SK-N-MC (cell line): ENCODE measurements around the gene IQCC.
A peak's percentile ranks its signal among the peaks of the same experiment; 100 is the strongest.

ENCODE experiments used
- DNase-seq: peaks from one replicate; pipeline ENCODE4 v3.0.0-alpha.2; 2011; ENCODE audit warnings: low read depth, low spot score
- H3K27ac ChIP-seq: fragments of 200-600 bp; sonication (generic); 2 replicates; pipeline ENCODE4 v1.5.1; 2016; ENCODE audit warnings: mixed run types
- H3K36me3 ChIP-seq: fragments of 200-600 bp; sonication (generic); 2 replicates; pipeline ENCODE4 v1.6.1; 2017; ENCODE audit warnings: antibody characterized with exemption, low read length, mixed read lengths; ENCODE audit not compliant: insufficient read depth
- H3K4me3 ChIP-seq: fragments of 200-600 bp; sonication (generic); 2 replicates; pipeline ENCODE4 v1.5.1; 2016
- H3K9ac ChIP-seq: fragments of 200-600 bp; sonication (generic); 2 replicates; pipeline ENCODE4 v1.8.0; 2017; ENCODE audit warnings: mixed run types, mixed read lengths; ENCODE audit not compliant: insufficient read length
- H3K9me3 ChIP-seq: fragments of 200-600 bp; sonication (generic); 2 replicates; pipeline ENCODE4 v1.6.1; 2017; ENCODE audit warnings: low read depth, mild to moderate bottlenecking, antibody characterized with exemption, low read length, moderate library complexity, mixed read lengths
- EZH2 ChIP-seq: fragments of 200-600 bp; sonication (generic); IDR thresholded peaks from one replicate; pipeline ENCODE4 v1.6.1; 2017; ENCODE audit warnings: antibody characterized with exemption
- FOXP2 ChIP-seq: optimal IDR thresholded peaks from 2 replicates; pipeline ENCODE3; 2011; ENCODE audit warnings: mild to moderate bottlenecking, moderate library complexity; ENCODE audit not compliant: insufficient read depth; ENCODE audit errors: extremely low read length, control extremely low read depth
- POLR2AphosphoS5 ChIP-seq: IDR thresholded peaks from 2 replicates; pipeline ENCODE4 v1.6.1; 2012; ENCODE audit warnings: mild to moderate bottlenecking, low read depth, low read length, borderline replicate concordance

Gene IQCC

DNA sequence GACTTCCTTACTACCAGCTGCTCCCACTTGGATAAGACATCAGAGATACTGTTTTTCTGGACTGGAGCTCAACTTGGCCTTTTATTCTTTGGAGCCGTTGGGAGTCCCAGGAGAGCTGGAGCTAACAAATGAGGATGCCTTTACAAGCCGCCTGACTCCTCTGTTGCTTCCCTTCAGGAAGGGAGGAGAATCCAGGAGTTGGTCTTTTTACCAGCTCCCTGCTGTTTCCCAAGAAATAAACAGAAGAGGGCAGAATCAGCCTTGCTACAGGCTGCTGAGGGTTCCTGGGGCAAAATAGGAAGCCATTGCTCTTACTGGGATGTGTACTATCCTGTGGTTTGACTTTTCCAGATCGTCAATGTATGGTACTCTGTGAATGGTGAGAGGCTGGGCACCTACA is 18.2 kb downstream of the IQCC start:
- Histone ChIP-seq H3K27ac (no peak overlapping the region), H3K9ac (peak overlapping the region; percentile 33), H3K4me3 (peak overlapping the region; percentile 16; the same call in 1 of the 2 replicates), H3K36me3 (peaks cover 40% of the 10 kb centered on the region), H3K9me3 (no peaks in the 10 kb centered on the region)
- DNase-seq, result no peak
- TF ChIP-seq FOXP2, result no peak
- TF ChIP-seq EZH2, result no peak
- no peak for TF ChIP-seq POLR2AphosphoS5

DNA sequence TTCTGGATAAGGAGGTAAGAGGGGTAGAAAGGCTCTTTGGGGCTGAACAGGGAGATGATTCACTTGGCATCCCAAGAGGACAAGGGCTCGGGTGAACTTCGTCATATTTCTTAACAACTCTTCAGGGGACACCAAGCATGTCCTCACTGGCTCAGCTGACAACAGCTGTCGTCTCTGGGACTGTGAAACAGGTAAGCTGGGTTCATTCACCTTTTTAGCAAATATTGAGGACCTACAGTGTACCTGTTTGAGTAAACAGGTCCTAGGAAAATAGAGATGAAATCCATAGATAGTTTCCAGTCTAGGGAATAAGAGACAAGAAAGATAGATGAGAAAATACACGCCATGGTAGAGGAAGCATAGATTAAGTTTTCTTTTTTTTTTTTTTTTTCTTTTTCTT is 18.8 kb downstream of the IQCC start:
- DNase-seq, result no peak
- TF ChIP-seq EZH2 (no peak), POLR2AphosphoS5 (no peak), FOXP2 (no peak)
- Histone ChIP-seq H3K9me3 (no peaks in the 10 kb centered on the region), H3K27ac (no peak overlapping the region), H3K36me3 (peaks cover 45% of the 10 kb centered on the region), H3K4me3 (no peak overlapping the region), H3K9ac (no peak overlapping the region)

DNA sequence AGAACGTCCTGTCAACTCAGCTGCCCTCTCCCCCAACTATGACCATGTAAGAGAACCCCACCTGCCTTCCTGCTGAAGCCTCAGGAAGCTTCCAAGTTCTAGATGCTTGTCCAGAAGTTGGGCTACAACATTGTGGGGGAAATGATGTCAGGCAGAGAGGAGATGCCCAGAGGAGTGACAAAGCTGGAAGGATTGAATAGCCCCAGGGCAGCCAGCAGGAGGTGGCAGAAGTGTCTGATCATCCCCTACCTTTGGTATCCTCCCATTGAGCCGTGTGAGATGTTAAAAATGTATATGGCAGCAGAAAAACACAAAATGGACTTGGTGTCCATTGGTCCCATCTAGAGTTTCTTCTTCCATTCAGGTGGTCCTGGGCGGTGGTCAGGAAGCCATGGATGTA is 23.3 kb downstream of the IQCC start:
- no peak for DNase-seq
- peaks cover 64% of the 10 kb centered on the region for H3K36me3 ChIP-seq
- H3K9ac ChIP-seq, result no peak overlapping the region
- no peaks in the 10 kb centered on the region for H3K9me3 ChIP-seq
- no peak overlapping the region for H3K27ac ChIP-seq
- TF ChIP-seq POLR2AphosphoS5 (no peak), EZH2 (no peak), FOXP2 (no peak)
- H3K4me3 ChIP-seq, result no peak overlapping the region

DNA sequence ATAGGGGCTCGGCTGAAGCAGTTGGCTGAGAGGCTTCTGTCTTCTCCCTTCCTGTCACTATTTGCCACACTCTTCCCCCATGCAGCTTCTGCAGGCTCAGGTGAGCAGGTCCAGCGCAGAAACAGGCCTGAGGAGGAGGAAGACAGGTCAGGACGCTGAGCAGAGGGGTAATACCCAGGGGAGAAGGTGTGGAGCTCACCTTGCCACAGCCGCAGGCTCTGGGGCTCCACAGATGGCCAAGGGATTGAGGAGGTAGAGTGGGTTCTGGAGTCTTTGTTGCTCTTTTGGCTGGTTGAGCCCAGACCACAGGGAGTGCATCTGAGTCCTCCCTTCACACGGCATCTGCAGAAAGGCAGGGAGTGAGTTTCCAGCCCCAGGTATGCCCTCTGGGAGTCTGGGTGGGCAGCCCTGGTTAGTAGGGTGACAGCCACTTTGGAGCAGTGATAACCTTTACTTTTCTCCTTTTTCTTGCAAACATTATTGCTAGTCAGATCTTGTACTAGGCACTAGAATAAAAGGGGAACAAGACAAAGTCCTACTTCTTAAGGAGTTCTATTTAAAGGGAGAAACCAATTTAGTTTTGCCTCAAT is 26.5 kb downstream of the IQCC start:
- H3K27ac ChIP-seq, result no peak overlapping the region
- TF ChIP-seq EZH2, result no peak
- TF ChIP-seq FOXP2, result no peak
- TF ChIP-seq POLR2AphosphoS5, result no peak
- H3K36me3 ChIP-seq, result peaks cover 43% of the 10 kb centered on the region
- H3K9ac ChIP-seq, result no peak overlapping the region
- no peak overlapping the region for H3K4me3 ChIP-seq
- H3K9me3 ChIP-seq, result no peaks in the 10 kb centered on the region
- DNase-seq, result no peak

DNA sequence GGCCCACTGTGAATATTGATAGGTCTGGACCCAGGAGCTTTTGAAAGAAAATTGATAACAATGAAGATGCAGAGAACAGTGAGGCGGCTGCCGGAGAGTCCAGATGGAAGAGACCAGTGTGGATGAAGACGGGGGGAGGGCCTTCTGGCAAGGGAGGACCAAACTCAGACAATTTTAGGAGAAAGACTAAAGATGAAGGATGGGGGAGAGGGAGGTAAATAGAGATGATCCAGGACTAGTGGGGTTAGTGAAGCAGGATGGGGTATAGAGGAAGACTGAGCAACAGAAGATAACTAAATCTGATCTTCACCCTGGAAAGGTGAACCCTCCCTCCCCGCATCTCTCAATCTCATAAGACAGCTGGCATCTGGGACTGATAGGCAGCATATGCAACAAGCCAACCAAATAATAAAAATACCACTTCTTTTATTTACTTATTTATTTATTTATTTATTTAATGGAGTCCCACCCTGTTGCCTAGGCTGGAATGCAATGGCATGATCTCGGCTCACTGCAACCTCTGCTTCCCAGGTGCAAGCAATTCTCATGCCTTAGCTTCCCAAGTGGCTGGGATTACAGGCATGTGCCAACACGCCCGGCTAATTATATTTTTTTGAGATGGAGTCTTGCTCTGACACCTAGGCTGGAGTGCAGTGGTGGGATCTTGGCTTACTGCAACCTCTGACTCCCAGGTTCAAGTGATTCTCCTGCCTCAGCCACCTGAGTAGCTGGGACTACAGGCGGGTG is 27.3 kb downstream of the IQCC start:
- Histone ChIP-seq H3K9me3 (no peaks in the 10 kb centered on the region), H3K36me3 (peaks cover 37% of the 10 kb centered on the region), H3K27ac (no peak overlapping the region), H3K9ac (no peak overlapping the region), H3K4me3 (no peak overlapping the region)
- no peak for DNase-seq
- TF ChIP-seq FOXP2, result no peak
- TF ChIP-seq EZH2, result no peak
- TF ChIP-seq POLR2AphosphoS5, result no peak

DNA sequence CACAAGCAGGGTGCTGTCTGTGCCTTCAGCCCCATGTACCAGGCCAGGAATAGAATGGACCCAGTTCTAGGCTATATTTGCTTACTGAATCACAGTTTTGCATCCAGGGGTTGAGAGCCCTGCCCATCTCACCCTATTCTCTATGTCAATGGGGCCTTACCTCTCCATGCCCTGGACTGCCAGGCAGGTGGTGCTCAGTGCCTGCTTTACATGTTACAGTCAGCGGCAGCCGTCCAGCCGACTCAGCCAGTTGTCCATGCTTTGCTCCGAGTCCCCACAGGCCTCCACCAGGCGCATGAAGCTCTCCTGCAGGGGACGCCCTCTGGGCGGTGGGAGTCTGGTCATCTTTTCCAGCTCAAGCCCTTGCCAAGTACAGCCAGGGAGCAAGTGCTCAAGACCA is 29.3 kb downstream of the IQCC start:
- H3K4me3 ChIP-seq, result no peak overlapping the region
- DNase-seq, result no peak
- TF ChIP-seq EZH2 (no peak), POLR2AphosphoS5 (no peak), FOXP2 (no peak)
- no peak overlapping the region for H3K9ac ChIP-seq
- H3K27ac ChIP-seq, result no peak overlapping the region
- H3K9me3 ChIP-seq, result no peaks in the 10 kb centered on the region
- H3K36me3 ChIP-seq, result peaks cover 20% of the 10 kb centered on the region

DNA sequence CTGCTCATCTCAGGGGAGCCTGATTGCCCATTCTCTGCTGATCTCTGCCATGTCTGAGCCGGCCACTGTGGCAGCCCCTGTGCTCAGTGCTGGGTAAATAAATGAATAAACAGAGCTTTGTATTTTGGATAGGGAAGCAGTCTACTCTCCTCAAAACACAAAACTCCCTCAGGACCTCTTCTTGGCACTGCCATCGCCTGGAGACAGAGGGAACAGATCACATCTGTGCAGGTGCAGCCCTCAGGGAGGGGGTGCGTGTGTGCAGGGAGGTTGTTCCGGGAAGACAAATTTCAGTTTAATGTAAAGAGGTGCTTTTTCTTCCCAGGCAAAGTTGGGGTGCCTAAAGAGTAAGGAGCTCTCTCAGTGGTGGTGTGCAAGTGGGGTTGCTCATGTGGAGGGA is 33.9 kb downstream of the IQCC start:
- no peak for DNase-seq
- H3K4me3 ChIP-seq, result no peak overlapping the region
- no peaks in the 10 kb centered on the region for H3K36me3 ChIP-seq
- H3K27ac ChIP-seq, result no peak overlapping the region
- no peaks in the 10 kb centered on the region for H3K9me3 ChIP-seq
- TF ChIP-seq POLR2AphosphoS5, result no peak
- no peak for TF ChIP-seq FOXP2
- no peak for TF ChIP-seq EZH2
- H3K9ac ChIP-seq, result no peak overlapping the region

DNA sequence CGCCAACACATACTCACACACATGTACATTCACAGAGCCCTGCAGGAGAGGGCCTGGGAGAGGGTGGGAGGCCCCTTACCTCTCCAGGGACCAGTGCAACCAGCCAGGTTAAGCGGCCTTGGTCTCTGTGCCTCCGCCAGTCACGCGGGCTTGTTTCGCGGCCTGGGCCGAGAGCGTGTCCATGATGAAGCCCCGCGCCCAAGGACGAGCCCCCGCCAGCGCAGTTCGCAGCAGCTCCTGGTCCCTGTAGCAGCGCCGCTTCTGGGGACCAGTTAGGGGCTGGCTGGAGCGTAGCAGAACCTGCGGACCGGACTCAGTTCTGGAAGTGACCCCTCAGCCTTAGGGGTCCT is 34.3 kb downstream of the IQCC start:
- no peaks in the 10 kb centered on the region for H3K9me3 ChIP-seq
- no peaks in the 10 kb centered on the region for H3K36me3 ChIP-seq
- DNase-seq, result no peak
- H3K4me3 ChIP-seq, result no peak overlapping the region
- no peak for TF ChIP-seq FOXP2
- TF ChIP-seq POLR2AphosphoS5, result no peak
- TF ChIP-seq EZH2, result no peak
- H3K9ac ChIP-seq, result no peak overlapping the region
- H3K27ac ChIP-seq, result no peak overlapping the region
